Measurements from ENCODE around the gene LRRC55. TPM values are rescaled to one million over a fixed set of nuclear protein-coding genes. Genes with fewer than 3 reads are reported as not detected.

The LRRC55 gene
- total and polyA plus RNA-seq, 2 experiments from 2014 or later = 0.10 TPM; not detected in 1

- Histone ChIP-seq H4K20me1 (ENCODE audit: insufficient read depth, poor library complexity, severe bottlenecking) (no peaks in the 10 kb centered on the region), H3K9me3 (ENCODE audit: low read depth) (no peaks in the 10 kb centered on the region), H3K27ac (no peak overlapping the region), H3K4me3 (no peak overlapping the region), H3K27me3 (peaks cover 18% of the 10 kb centered on the region), H2AFZ (no peak overlapping the region), H3K79me2 (no peaks in the 10 kb centered on the region), H3K4me1 (ENCODE audit: insufficient read depth) (no peaks in the 10 kb centered on the region), H3K9me2 (replicated peaks; ENCODE audit: insufficient read depth) (no peaks in the 10 kb centered on the region), H3K36me3 (replicated peaks; ENCODE audit: insufficient read depth, low read depth) (no peaks in the 10 kb centered on the region), H3K4me2 (no peak overlapping the region)
- TF ChIP-seq EZH2phosphoT487 (IDR thresholded peaks at IDR 0.05; ENCODE audit: low read depth, severe bottlenecking, unreplicated experiment) (no peak), EZH2 (IDR thresholded peaks at IDR 0.05; ENCODE audit: borderline replicate concordance) (no peak), CTCF (IDR thresholded peaks at IDR 0.05; ENCODE audit: poor library complexity) (no peak)
- 91% methylated on average over 5 of the region's 5 CpGs for WGBS (ENCODE audit: low lambda C conversion rate, missing lambda C conversion rate)
- no peak for DNase-seq (ENCODE audit: low spot score)
Measured at GRCh38 chr11:57174656-57175055, 7.1 kb upstream of the LRRC55 start.

- H3K9me3 ChIP-seq (ENCODE audit: low read depth) = no peaks in the 10 kb centered on the region
- H3K4me3 ChIP-seq = no peak overlapping the region
- H3K4me2 ChIP-seq = no peak overlapping the region
- H2AFZ ChIP-seq = no peak overlapping the region
- peaks cover 26% of the 10 kb centered on the region for H3K27me3 ChIP-seq
- H3K4me1 ChIP-seq (ENCODE audit: insufficient read depth) = no peaks in the 10 kb centered on the region
- H3K79me2 ChIP-seq = no peaks in the 10 kb centered on the region
- no peaks in the 10 kb centered on the region for H4K20me1 ChIP-seq (ENCODE audit: insufficient read depth, poor library complexity, severe bottlenecking)
- H3K9me2 ChIP-seq (replicated peaks; ENCODE audit: insufficient read depth) = no peaks in the 10 kb centered on the region
- no peak overlapping the region for H3K27ac ChIP-seq
- no peak for DNase-seq (ENCODE audit: low spot score)
- TF ChIP-seq CTCF (IDR thresholded peaks at IDR 0.05; ENCODE audit: poor library complexity) (no peak), EZH2phosphoT487 (IDR thresholded peaks at IDR 0.05; ENCODE audit: low read depth, severe bottlenecking, unreplicated experiment) (no peak)
- no peaks in the 10 kb centered on the region for H3K36me3 ChIP-seq (replicated peaks; ENCODE audit: insufficient read depth, low read depth)
Measured at GRCh38 chr11:57175478-57175877, 6.3 kb upstream of the LRRC55 start.

GRCh38 chr11:57178334-57178733 lies 3.4 kb upstream of the LRRC55 start:
- no peaks in the 10 kb centered on the region for H4K20me1 ChIP-seq (ENCODE audit: insufficient read depth, poor library complexity, severe bottlenecking)

More at GRCh38 chr11:57178334-57178733, 3.4 kb upstream of the LRRC55 start:
- Histone ChIP-seq H3K4me3 (no peak overlapping the region), H3K27me3 (peaks cover 40% of the 10 kb centered on the region), H3K9me2 (replicated peaks; ENCODE audit: insufficient read depth) (no peaks in the 10 kb centered on the region), H3K9me3 (ENCODE audit: low read depth) (no peaks in the 10 kb centered on the region), H3K36me3 (replicated peaks; ENCODE audit: insufficient read depth, low read depth) (no peaks in the 10 kb centered on the region), H3K79me2 (no peaks in the 10 kb centered on the region), H3K4me1 (ENCODE audit: insufficient read depth) (no peaks in the 10 kb centered on the region), H2AFZ (no peak overlapping the region), H3K27ac (no peak overlapping the region), H3K4me2 (no peak overlapping the region)
- 62% methylated on average over 2 of the region's 2 CpGs for WGBS (ENCODE audit: low lambda C conversion rate, missing lambda C conversion rate)
- DNase-seq (ENCODE audit: low spot score) = no peak
- TF ChIP-seq EZH2 (IDR thresholded peaks at IDR 0.05; ENCODE audit: borderline replicate concordance) (no peak), CTCF (IDR thresholded peaks at IDR 0.05; ENCODE audit: poor library complexity) (no peak), EZH2phosphoT487 (IDR thresholded peaks at IDR 0.05; ENCODE audit: low read depth, severe bottlenecking, unreplicated experiment) (no peak)

All from hepatocyte (in vitro differentiated cells).